Activated T-helper 17 cell treated with anti-CD3 and anti-CD28 coated beads, Interleukin-2, amount 50 U/mL, for 72 hours (primary cell): ENCODE results near the gene SWAP70. TPM values are rescaled to one million over a fixed set of nuclear protein-coding genes. Genes with fewer than 3 reads are reported as not detected.

Source experiments
- ATAC-seq: fragments of 150-1000 bp; cut with Tn5 transposase; replicated peaks from 2 replicates; pipeline ENCODE4 v1.10.0; 2021; ENCODE audit warnings: mild to moderate bottlenecking, moderate library complexity
- H3K27ac Mint-ChIP-seq: one replicate; pipeline ENCODE4 v1.8.0; 2022; ENCODE audit warnings: mixed read lengths
- H3K27me3 Mint-ChIP-seq: one replicate; pipeline ENCODE4 v1.8.0; 2022; ENCODE audit warnings: mixed read lengths
- H3K36me3 Mint-ChIP-seq: one replicate; pipeline ENCODE4 v1.8.0; 2022; ENCODE audit warnings: low read depth, mild to moderate bottlenecking, mixed read lengths
- H3K4me1 Mint-ChIP-seq: one replicate; pipeline ENCODE4 v1.8.0; 2022; ENCODE audit warnings: mixed read lengths
- H3K4me3 Mint-ChIP-seq: one replicate; pipeline ENCODE4 v1.8.0; 2022; ENCODE audit warnings: mild to moderate bottlenecking, mixed read lengths
- H3K9me3 Mint-ChIP-seq: one replicate; pipeline ENCODE4 v1.8.0; 2022; ENCODE audit warnings: mixed read lengths
- total RNA-seq, 2 donors: library from RNA; stranded (reverse); gene quantifications; one replicate each; pipeline ENCODE4 v1.2.3, GENCODE V29; 2022

SWAP70 gene
- total RNA-seq, 2 donors from 2014 or later: 5.4 to 8.2 TPM

GRCh38 chr11:9636691-9637090 lies 27.2 kb upstream of the SWAP70 start:
- Mint-ChIP-seq H3K4me1 (no peaks in the 10 kb centered on the region), H3K27me3 (no peaks in the 10 kb centered on the region), H3K36me3 (no peaks in the 10 kb centered on the region), H3K9me3 (no peaks in the 10 kb centered on the region), H3K4me3 (no peak overlapping the region), H3K27ac (no peak overlapping the region)
- no peak for ATAC-seq

GRCh38 chr11:9639099-9639498 lies 24.8 kb upstream of the SWAP70 start:
- H3K9me3 Mint-ChIP-seq: no peaks in the 10 kb centered on the region
- H3K4me3 Mint-ChIP-seq: no peak overlapping the region
- H3K27ac Mint-ChIP-seq: no peak overlapping the region

GRCh38 chr11:9639985-9640384 lies 23.9 kb upstream of the SWAP70 start:
- no peaks in the 10 kb centered on the region for H3K4me1 Mint-ChIP-seq
- no peak overlapping the region for H3K4me3 Mint-ChIP-seq
- no peaks in the 10 kb centered on the region for H3K27me3 Mint-ChIP-seq
- no peaks in the 10 kb centered on the region for H3K36me3 Mint-ChIP-seq
- ATAC-seq: no peak
- H3K27ac Mint-ChIP-seq: no peak overlapping the region
- H3K9me3 Mint-ChIP-seq: no peaks in the 10 kb centered on the region

More at GRCh38 chr11:9639099-9639498, 24.8 kb upstream of the SWAP70 start:
- H3K4me1 Mint-ChIP-seq: no peaks in the 10 kb centered on the region
- no peak for ATAC-seq
- no peaks in the 10 kb centered on the region for H3K27me3 Mint-ChIP-seq
- no peaks in the 10 kb centered on the region for H3K36me3 Mint-ChIP-seq

GRCh38 chr11:9642894-9643293 lies 21.0 kb upstream of the SWAP70 start:
- H3K9me3 Mint-ChIP-seq: no peaks in the 10 kb centered on the region

DNA sequence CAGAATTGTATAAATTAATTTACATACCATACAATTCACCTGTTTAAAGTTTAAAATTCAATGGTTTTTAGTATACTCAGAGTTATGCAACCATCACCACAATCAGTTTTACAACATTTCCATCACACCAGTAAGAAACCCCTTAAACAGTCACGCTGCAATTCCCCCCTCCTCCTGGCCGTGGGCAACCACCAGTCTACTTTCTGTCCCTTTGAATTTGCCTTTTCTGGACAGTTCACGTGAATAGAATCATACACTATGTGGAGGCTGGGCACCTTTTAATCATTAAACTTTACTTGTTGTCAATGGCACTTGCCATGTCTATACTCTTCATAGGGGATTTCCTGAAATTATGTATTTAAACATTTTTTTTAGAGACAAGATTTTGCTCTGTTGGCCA lies 20.1 kb upstream of the SWAP70 start:
- Mint-ChIP-seq H3K4me1 (no peaks in the 10 kb centered on the region), H3K27me3 (peaks cover 3% of the 10 kb centered on the region), H3K36me3 (no peaks in the 10 kb centered on the region), H3K9me3 (no peaks in the 10 kb centered on the region), H3K27ac (no peak overlapping the region), H3K4me3 (no peak overlapping the region)
- ATAC-seq: no peak

More at GRCh38 chr11:9642894-9643293, 21.0 kb upstream of the SWAP70 start:
- H3K27me3 Mint-ChIP-seq: peaks cover 3% of the 10 kb centered on the region
- no peak for ATAC-seq
- no peak overlapping the region for H3K27ac Mint-ChIP-seq
- H3K4me1 Mint-ChIP-seq: no peaks in the 10 kb centered on the region
- no peaks in the 10 kb centered on the region for H3K36me3 Mint-ChIP-seq
- no peak overlapping the region for H3K4me3 Mint-ChIP-seq

- Mint-ChIP-seq H3K4me3 (no peak overlapping the region), H3K36me3 (no peaks in the 10 kb centered on the region), H3K27ac (no peak overlapping the region), H3K27me3 (peaks cover 3% of the 10 kb centered on the region), H3K4me1 (no peaks in the 10 kb centered on the region), H3K9me3 (no peaks in the 10 kb centered on the region)
- ATAC-seq: no peak
Measured at GRCh38 chr11:9645881-9646280, 18.0 kb upstream of the SWAP70 start.

DNA sequence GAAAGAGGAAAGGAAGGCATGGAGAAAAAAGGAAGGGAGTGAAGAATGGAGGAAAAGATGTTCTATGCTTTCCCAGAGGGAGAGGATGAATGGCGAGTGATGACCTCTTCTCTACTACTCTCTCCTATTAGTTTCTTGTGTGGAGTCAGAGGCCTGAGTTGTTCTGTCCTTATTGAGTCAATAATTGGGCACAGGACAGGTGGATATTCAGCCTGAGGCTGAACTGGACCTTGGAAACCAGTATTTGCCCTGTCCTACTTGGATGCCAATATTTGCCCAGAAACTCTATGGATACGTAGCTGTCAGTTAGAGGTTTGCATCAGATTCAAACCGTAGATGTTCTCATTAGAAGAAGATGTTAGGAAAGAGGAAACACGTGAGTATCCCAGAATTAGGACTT lies 17.6 kb upstream of the SWAP70 start:
- H3K27me3 Mint-ChIP-seq: peaks cover 3% of the 10 kb centered on the region
- ATAC-seq: no peak
- H3K4me3 Mint-ChIP-seq: no peak overlapping the region
- H3K36me3 Mint-ChIP-seq: no peaks in the 10 kb centered on the region
- H3K27ac Mint-ChIP-seq: no peak overlapping the region
- no peaks in the 10 kb centered on the region for H3K9me3 Mint-ChIP-seq
- H3K4me1 Mint-ChIP-seq: no peaks in the 10 kb centered on the region

- Mint-ChIP-seq H3K27ac (no peak overlapping the region), H3K9me3 (no peaks in the 10 kb centered on the region), H3K27me3 (no peaks in the 10 kb centered on the region), H3K4me3 (no peak overlapping the region), H3K36me3 (no peaks in the 10 kb centered on the region), H3K4me1 (no peaks in the 10 kb centered on the region)
- ATAC-seq: no peak
Measured at GRCh38 chr11:9651481-9651880, 12.4 kb upstream of the SWAP70 start.

DNA sequence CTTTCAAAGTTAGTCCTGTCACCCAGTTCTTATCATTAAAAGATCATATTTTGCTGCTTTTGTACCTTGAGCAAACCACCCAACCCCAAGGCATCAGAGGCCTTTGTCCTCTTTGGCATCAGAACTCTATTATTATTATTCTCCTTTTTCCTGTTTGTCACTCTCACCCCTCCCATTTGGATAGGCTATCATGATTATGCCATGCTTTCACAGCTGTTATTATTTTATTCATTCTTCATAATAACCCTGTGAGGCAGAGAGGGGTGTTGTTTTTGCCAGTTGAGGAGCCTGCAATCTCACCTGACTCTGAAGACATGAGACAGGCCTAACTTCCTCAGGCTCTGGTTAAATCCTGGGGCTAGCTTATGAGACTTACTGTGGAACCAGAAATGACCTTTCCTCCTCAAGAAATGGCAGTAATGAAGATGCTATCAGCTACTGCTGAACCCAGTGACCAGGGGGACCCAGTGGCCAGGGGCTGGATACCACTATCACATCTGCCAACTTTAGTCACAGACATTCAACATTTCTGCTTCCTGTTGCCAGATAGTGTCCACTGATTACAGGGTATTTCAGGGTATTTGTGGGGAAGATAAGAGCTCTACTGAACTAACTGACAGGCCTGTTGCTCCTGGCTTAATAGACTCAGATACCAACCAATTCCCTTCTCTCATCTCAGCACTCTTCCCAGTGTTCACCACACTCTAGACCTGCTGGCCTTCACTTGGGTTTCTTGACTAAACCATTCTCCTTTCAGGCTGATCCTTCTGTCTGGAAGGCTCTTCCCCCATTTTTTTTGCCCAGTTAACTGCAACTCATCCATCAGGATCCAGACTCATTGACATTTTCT lies 11.8 kb upstream of the SWAP70 start:
- no peaks in the 10 kb centered on the region for H3K4me1 Mint-ChIP-seq
- no peaks in the 10 kb centered on the region for H3K27me3 Mint-ChIP-seq
- H3K27ac Mint-ChIP-seq: no peak overlapping the region
- ATAC-seq: no peak
- no peak overlapping the region for H3K4me3 Mint-ChIP-seq
- H3K36me3 Mint-ChIP-seq: no peaks in the 10 kb centered on the region
- no peaks in the 10 kb centered on the region for H3K9me3 Mint-ChIP-seq

DNA sequence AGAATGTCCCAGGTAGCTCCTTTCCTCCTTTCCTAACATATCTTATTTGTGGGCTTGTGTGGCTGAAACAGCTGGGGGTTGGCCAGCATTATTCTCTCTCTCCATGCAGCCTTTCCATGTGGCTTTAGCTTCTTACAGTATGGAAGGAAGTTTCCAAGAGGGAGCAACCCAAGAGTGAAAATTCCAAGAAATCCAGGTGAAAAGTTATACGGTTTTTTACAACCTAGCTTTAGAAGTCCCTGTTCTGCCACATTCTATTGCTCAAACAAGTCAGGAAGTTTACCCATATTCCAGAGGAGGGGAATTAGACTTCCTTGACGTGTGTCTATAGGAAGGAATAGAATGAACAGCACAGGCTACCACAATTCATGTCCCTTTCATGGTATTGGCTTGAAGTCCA lies 10.0 kb upstream of the SWAP70 start:
- H3K27me3 Mint-ChIP-seq: peaks cover 4% of the 10 kb centered on the region
- no peak for ATAC-seq
- H3K27ac Mint-ChIP-seq: no peak overlapping the region
- no peaks in the 10 kb centered on the region for H3K9me3 Mint-ChIP-seq
- H3K4me1 Mint-ChIP-seq: no peaks in the 10 kb centered on the region
- H3K36me3 Mint-ChIP-seq: no peaks in the 10 kb centered on the region
- no peak overlapping the region for H3K4me3 Mint-ChIP-seq

DNA sequence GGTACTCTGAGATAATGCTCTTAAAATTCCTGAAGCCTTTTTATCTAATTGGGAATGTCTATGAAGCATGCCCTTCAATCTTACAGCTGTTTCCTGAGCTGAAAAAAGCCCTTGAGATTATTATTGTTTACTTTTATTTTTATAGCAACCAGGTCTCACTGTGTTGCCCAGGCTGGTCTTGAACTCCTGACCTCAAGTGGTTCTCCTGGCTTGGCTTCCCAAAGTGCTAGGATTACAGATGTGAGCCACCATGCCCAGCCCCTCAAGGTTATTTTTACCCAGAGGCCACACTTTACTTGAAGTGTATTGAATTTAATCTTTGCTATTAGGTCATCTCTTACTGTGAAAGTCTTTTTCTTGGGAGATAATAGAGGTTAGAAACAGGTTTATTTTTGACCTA lies 7.0 kb upstream of the SWAP70 start:
- Mint-ChIP-seq H3K27ac (no peak overlapping the region), H3K9me3 (no peaks in the 10 kb centered on the region), H3K4me3 (no peak overlapping the region), H3K4me1 (no peaks in the 10 kb centered on the region), H3K36me3 (no peaks in the 10 kb centered on the region), H3K27me3 (peaks cover 10% of the 10 kb centered on the region)
- no peak for ATAC-seq

- ATAC-seq: no peak
- Mint-ChIP-seq H3K27me3 (peaks cover 15% of the 10 kb centered on the region), H3K27ac (no peak overlapping the region), H3K36me3 (no peaks in the 10 kb centered on the region), H3K4me1 (no peaks in the 10 kb centered on the region), H3K4me3 (no peak overlapping the region), H3K9me3 (no peaks in the 10 kb centered on the region)
Measured at GRCh38 chr11:9657531-9657930, 6.3 kb upstream of the SWAP70 start.

DNA sequence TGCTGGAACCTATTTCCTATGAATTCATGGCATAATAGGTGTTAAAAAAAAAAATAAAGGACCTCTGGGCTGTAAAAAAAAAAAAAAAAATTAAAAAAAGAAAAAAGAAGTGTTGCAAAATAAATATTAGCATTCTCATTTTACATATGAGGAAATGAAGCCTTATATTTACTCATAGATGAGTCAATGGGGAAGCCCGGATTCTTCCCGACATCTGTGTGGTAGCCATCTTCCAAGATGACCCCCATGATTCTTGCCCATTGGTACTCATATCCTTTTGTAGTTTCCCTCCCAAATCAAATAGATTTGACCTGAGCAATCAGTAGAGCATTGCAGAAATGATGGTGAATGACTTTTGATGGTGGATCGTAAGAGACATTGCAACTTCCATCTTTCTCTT lies 3.0 kb upstream of the SWAP70 start:
- H3K27ac Mint-ChIP-seq: no peak overlapping the region
- no peaks in the 10 kb centered on the region for H3K4me1 Mint-ChIP-seq
- H3K27me3 Mint-ChIP-seq: peaks cover 22% of the 10 kb centered on the region
- H3K9me3 Mint-ChIP-seq: peaks cover 5% of the 10 kb centered on the region
- no peaks in the 10 kb centered on the region for H3K36me3 Mint-ChIP-seq
- ATAC-seq: no peak
- H3K4me3 Mint-ChIP-seq: no peak overlapping the region

DNA sequence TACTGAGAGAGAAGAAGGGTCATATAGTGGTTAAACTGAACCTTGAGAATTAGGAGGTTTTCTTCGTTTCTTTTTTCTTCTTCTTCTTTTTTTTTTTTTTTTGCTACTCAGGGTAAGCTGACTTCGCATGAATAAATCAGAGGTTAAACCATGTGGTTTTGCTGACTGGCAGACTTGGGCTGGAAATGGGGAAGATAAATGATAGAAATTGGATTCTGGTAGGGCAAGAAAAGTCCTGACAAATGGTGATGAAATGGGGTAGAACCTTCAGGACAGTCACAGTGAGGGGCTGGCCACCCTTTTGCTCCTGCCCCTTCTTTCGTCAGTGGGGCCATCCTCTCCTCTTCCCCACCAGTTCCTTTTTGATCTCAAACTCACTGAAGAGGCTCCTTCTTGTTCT lies 1.6 kb upstream of the SWAP70 start:
- H3K36me3 Mint-ChIP-seq: no peaks in the 10 kb centered on the region
- ATAC-seq: no peak
- H3K4me1 Mint-ChIP-seq: no peaks in the 10 kb centered on the region
- H3K27me3 Mint-ChIP-seq: peaks cover 22% of the 10 kb centered on the region
- H3K9me3 Mint-ChIP-seq: peaks cover 5% of the 10 kb centered on the region
- H3K27ac Mint-ChIP-seq: no peak overlapping the region
- peak overlapping the region; percentile 90 for H3K4me3 Mint-ChIP-seq

GRCh38 chr11:9664276-9665171 lies 647 bp downstream of the SWAP70 start:
- H3K4me1 Mint-ChIP-seq: no peaks in the 10 kb centered on the region
- no peaks in the 10 kb centered on the region for H3K36me3 Mint-ChIP-seq
- peak; percentile 59 for ATAC-seq
- H3K27me3 Mint-ChIP-seq: peaks cover 18% of the 10 kb centered on the region
- peak overlapping the region; percentile 90 for H3K4me3 Mint-ChIP-seq
- no peak overlapping the region for H3K27ac Mint-ChIP-seq
- H3K9me3 Mint-ChIP-seq: peaks cover 5% of the 10 kb centered on the region
